NCI-H1105 (cell line): Measurements from ENCODE around the gene PIWIL4.

Source experiments
- DNase-seq: peaks from one replicate; lab custom pipeline; 2025; lab: John Stamatoyannopoulos, UW

The PIWIL4 gene

DNA sequence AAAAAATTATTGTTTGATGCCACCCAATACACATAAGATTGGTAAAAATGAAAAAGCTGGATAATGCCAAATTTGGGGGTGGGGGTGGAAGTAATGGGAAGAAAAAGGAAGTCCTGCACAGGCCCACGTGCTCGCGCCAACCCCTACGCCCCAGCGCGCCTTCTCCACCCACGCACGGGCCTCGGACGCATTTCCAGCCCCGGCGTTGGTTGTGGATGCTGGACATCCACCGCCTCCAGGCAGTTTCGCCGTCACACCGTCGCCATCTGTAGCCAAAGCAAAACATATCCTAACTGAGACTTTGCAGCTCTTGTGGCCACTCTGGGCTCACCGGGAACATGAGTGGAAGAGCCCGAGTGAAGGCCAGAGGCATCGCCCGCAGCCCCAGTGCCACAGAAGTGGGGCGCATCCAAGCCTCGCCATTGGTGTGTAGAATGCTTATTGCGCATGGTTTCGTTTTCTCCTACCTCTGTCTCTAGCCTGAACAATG is at the start of gene PIWIL4:
PIWIL4 (plus strand) TSS at position 188 of the 490 bp plus-strand sequence; CDS start at position 339, 151 bp downstream.
- DNase-seq, result no peak

DNA sequence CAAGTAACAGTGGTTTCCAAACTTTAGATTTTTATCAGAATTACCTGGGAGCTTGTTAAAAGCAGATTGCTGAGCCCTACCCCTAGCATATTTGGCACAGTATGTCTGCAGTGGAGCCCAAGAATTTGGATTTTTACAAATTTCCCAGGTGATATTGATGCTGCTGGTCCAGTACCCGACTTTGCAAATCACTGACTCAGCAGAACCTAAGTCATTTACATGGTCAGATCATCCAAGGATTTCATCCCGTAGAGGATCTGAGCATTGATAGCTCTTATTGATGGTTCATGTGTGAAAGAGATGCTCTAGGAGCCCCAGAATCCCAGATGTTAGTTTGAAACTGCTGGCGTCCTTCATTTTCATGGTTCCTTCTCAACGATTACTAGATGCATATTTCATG is 48.9 kb upstream of the PIWIL4 start:
- no peak for DNase-seq

DNA sequence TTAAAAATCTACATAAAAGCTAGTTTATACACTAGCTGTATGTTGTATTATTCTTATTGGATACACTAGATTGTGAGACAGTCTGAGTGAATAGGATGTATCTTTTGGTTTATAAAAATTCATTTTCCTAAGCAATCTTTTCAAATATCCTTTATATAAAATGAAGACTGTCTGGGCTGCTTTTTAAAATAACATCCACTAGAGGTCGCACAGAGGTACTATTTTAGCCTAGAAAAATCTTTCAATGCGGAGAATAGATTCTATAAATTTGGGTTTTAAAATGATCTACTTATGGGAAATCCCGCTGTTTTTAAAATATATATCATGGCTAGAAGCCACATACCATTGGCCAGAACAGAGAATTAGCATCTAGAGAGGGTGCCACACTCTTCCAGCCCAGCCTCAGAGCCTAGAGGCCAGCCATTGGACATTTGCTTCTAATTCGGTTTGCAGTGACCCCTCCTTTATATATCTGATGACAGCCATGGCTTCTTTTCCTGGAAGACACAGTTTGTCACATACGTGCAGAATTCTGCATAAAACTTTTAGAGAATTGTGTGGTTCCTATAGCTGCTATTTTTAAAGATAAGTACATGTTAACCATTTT is 47.6 kb upstream of the PIWIL4 start:
- no peak for DNase-seq

DNA sequence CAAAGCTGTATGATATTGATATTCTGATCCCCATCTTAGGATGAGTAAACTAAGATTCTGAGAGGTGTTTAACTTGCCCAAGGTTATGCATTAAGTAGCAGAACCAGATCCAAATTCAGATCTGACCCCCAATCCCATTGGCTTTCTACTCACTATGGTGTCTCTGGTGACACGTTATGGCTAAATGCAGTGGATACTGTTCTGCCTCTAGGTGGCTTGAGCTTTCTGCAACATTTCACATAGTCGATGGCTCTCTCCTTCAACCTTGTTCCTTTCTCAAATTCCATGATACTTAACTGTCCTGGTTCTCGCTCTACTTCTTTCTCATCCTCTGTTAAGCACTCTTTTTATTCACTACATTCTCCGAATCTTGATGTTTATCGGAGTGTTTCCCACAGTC is 45.5 kb upstream of the PIWIL4 start:
- DNase-seq, result no peak

DNA sequence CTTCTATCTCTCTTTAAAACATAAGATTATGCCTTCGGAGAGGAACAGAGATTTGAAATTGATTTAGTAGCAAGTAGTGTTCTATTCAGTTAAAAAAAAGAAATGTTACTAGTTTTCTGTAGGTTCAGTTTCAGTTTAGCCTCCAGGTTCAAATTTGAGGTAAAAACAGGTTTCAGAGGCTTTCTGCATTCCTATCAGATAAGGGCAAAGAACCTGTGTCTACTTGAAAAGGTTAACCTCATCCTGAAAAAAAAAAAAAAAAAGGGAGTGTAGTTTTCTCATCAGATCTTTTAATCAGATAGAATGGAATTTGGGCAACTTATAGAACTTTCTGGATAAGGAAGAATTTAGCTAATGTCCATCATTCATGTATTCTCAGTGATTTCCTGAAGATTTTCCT is 42.8 kb upstream of the PIWIL4 start:
- no peak for DNase-seq

DNA sequence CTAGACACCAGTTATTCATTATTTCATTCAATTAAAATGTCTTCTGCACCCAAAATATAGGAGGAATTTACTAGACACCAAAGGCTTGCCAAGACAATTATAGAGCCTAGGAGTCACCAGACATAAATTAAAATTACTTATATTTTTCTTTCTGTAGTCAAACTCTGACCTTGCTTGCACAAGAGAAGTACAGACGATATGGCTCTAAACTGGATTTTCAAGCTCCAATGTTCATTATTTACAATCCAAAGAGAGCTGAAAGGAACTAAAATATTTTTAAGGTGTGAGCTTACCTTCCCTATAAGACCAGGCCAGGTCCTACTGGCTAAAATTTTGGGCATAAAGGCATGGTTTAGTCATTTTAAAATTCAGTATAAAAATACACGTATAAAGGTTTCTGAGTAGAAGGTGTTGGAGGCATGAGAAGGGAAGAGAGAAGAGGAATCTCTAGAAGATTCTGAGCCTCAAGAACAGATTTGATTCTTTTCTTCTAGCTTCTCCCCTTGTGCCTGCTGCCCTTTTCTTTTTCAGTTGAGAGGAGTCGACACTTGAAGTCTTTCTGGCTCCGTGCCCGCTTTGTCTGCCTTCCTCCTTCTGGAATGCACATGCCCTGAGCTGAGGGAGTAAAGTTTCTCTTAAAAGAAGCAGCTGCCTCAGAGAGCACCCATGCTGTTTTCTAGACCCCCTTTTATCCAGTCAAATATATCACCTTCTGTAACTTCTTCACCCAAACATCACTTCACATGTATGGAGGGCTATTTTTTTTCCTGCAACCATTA is 41.4 kb upstream of the PIWIL4 start:
- no peak for DNase-seq

DNA sequence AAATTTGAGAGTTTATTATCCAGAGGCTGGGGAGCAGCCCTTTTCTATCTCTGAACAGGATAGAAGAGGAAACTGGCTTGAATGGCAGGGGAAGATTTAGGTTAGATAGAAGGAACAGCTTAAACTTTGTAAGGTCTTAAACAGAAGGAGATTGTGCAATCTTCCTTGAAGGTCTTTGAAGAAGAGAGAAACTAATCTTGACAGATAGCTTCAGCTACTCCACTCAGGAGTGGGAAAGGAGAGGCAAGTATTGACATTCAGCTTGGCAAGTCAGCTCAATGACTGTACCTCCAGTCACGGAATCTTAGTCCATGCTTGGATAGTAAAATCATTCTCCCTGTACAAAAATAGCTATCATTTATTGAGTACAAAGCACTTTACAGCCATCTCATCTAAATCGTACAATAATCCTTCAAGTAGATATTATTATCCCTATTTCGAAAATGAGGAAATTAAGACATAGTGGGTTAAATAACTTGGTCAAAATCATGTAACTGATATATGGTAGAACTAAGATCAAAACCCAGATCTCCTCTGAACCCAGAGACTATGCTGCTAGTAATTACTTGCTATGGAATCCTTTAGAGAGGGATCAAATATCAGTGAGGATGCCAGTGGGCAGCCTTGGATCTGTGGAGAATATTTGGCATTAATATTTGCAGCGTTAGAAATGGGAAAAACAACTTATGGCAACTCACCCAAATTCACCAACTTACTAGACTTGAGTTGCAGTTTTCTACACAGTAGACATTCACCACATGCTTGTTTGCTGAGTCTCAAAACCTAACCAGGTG is 40.3 kb upstream of the PIWIL4 start:
- no peak for DNase-seq

DNA sequence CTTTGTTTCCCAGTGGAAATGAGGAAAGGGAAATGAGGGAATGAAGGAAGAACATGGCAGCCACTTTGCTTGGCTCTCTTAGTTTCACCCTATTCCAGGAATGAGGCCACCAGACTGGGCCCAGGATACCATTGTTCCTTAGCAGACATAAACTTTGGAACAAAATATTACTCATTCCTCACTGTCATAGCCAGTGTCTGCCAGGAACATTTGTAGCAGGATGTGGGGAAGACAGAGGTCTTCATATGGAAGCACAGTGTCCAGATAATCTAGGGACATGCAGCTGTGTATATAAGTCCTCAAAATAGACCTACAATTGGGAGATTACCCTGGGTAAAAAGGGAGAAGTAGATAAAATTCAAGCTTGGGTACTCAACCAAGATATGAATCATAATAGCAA is 38.6 kb upstream of the PIWIL4 start:
- no peak for DNase-seq

DNA sequence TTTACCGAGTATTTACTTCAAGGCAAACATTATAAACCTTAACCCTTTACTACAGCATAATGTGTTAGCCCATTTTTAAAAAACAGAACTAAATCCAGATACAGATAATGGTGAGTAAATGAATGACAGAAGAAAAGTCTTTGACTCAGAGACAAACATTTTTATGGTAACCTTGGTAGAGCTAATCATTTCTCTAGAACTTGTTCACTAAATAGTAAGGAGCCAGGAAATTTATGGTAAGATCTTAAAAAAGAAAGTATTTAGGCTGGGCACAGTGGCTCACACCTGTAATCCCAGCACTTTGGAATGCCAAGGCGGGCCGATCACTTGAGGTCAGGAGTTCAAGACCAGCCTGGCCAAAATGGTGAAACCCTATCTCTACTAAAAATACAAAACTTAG is 35.0 kb upstream of the PIWIL4 start:
- no peak for DNase-seq

DNA sequence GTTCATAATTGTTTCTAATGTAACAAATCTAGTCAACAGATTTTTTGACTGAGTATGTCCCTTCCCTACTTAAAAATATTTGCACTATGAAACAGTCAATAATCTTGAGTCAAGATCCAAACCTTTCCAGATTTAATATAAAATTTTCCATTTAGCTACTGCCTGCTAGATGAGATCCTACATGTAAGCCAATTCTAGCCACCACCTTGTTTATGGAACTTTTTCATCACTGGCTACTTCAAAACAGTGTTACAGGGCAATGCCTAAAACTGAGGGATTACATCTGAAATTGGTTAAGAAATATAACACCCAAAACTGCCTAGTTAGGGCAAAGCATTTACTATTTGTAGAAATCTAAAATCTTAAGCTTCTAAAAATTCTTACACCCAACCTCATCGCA is 34.0 kb upstream of the PIWIL4 start:
- no peak for DNase-seq

DNA sequence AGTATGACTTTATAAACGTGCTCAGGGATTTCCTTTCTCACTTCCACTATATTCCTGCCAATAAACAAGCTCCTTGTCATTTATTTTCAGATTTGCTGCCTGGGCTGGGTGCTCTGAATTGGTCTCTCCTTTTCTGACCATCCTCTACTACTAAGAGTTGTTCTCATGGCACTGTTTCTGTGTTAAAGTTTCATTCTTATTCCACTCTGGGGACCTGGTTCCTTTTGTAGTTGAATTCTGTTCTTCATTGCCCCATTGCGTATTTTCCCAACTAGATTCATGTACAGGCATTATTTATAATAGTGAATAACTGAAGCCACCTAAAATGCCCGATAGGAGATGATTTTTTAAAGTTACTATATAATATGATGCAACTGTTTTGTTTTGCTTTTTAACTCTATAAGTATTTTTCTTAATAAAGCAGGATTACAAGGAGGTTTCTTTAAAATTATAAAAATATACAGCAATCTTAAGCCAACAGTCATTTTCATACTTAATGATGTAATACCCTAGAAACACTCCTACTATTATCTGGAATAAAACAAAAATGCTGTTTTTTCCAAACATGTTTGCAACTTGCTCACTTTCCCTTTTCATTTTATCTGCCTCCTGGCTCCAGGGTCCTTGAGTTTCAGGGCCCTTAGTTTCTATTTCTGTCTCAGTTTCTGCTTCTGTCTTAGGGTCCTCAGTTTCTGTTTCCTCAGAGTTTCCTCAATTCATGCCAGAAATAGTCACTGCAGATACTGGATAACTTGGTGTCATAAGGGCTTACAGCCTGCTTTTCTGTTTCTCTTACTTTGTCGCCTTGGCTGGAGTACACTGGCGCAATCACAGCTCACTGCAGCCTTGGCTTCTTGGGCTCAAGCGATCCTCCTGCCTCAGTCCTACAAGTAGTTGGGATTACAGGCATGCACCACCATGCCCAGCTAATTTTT is 33.2 kb upstream of the PIWIL4 start:
- no peak for DNase-seq

DNA sequence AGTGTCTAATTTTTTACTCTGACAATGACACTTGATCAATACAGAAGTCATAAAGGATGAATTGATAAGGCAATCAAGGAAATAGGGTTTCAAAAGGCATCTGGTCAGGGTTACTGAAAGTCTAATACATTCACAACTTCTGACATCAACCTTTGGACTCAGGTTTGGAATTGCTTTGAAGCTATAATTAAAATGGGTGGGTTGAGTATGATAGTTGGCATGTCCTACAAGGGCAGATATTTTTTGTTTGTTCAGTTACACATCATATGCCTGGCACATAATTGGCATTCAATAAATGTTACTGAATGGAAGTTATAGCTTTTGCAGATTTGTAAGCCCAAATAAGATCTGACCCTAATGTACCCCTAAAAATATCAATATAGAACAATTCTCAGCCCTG is 30.8 kb upstream of the PIWIL4 start:
- no peak for DNase-seq

DNA sequence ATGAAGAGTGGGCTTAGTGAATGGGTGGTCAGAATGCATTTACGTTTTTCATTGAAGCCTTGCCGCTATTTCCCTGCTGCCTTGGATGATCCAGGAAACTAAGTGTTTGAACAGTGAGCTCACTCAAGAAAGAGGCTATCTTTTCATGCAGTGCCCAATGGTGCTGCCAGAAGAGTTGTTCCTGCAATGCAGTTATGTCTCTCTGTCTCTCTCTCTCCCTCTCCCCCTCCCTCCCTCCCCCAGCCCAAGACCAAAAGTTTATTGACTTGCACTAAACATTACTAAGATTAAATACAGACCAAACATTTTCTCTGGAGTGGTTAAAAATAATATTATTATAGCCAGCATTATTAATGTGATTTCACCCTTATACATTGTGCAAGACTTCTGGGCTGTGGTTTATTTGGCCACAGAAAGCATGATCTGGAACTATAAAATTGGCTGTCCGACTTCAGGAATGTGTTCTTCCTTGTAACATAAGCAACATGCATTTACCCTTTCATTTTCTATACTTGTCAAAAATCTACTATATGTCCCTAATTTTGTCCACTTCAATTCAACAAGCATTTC is 30.1 kb upstream of the PIWIL4 start:
- no peak for DNase-seq

DNA sequence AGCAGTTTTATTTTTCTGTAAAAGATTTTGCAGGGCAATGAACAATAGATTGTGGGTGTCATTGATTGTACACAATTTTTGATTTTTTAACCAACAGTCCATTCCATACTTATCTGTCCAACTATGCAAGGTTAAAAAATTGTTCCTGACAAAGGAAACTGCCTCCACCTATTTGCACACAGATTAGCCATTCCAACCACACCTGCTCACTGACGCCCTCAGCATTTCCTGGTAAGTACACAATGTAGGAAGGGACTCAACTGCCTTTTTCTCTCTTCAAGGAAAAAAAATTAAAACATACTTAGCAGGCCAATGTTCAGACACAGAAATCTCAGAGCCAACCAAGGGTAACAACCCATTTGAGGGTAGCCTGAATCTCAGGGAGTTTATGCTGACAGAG is 27.7 kb upstream of the PIWIL4 start:
- DNase-seq, result no peak

DNA sequence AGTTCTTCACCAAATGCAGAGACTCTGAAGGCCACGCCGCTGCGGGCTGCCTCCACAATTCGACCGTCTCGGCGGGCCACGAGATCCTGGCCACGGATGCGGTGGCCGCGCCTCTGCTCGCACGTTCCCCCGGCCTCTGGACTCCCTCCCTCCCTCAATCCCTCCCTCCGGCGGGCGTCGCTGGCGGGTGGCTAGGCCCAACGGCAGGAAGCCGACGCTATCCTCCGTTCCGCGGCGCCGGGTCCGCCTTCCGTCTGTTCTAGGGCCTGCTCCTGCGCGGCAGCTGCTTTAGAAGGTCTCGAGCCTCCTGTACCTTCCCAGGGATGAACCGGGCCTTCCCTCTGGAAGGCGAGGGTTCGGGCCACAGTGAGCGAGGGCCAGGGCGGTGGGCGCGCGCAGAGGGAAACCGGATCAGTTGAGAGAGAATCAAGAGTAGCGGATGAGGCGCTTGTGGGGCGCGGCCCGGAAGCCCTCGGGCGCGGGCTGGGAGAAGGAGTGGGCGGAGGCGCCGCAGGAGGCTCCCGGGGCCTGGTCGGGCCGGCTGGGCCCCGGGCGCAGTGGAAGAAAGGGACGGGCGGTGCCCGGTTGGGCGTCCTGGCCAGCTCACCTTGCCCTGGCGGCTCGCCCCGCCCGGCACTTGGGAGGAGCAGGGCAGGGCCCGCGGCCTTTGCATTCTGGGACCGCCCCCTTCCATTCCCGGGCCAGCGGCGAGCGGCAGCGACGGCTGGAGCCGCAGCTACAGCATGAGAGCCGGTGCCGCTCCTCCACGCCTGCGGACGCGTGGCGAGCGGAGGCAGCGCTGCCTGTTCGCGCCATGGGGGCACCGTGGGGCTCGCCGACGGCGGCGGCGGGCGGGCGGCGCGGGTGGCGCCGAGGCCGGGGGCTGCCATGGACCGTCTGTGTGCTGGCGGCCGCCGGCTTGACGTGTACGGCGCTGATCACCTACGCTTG is 23.2 kb upstream of the PIWIL4 start, which contains the start of gene FUT4:
FUT4 (plus strand) TSS at position 227 of the 951 bp plus-strand sequence; CDS start at position 440, 213 bp downstream.
- DNase-seq, result peak; percentile 47

DNA sequence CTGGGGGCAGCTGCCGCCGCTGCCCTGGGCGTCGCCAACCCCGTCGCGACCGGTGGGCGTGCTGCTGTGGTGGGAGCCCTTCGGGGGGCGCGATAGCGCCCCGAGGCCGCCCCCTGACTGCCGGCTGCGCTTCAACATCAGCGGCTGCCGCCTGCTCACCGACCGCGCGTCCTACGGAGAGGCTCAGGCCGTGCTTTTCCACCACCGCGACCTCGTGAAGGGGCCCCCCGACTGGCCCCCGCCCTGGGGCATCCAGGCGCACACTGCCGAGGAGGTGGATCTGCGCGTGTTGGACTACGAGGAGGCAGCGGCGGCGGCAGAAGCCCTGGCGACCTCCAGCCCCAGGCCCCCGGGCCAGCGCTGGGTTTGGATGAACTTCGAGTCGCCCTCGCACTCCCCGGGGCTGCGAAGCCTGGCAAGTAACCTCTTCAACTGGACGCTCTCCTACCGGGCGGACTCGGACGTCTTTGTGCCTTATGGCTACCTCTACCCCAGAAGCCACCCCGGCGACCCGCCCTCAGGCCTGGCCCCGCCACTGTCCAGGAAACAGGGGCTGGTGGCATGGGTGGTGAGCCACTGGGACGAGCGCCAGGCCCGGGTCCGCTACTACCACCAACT is 22.4 kb upstream of the PIWIL4 start:
- DNase-seq, result no peak

DNA sequence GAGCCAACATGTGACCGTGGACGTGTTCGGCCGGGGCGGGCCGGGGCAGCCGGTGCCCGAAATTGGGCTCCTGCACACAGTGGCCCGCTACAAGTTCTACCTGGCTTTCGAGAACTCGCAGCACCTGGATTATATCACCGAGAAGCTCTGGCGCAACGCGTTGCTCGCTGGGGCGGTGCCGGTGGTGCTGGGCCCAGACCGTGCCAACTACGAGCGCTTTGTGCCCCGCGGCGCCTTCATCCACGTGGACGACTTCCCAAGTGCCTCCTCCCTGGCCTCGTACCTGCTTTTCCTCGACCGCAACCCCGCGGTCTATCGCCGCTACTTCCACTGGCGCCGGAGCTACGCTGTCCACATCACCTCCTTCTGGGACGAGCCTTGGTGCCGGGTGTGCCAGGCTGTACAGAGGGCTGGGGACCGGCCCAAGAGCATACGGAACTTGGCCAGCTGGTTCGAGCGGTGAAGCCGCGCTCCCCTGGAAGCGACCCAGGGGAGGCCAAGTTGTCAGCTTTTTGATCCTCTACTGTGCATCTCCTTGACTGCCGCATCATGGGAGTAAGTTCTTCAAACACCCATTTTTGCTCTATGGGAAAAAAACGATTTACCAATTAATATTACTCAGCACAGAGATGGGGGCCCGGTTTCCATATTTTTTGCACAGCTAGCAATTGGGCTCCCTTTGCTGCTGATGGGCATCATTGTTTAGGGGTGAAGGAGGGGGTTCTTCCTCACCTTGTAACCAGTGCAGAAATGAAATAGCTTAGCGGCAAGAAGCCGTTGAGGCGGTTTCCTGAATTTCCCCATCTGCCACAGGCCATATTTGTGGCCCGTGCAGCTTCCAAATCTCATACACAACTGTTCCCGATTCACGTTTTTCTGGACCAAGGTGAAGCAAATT is 21.7 kb upstream of the PIWIL4 start:
- DNase-seq, result no peak

DNA sequence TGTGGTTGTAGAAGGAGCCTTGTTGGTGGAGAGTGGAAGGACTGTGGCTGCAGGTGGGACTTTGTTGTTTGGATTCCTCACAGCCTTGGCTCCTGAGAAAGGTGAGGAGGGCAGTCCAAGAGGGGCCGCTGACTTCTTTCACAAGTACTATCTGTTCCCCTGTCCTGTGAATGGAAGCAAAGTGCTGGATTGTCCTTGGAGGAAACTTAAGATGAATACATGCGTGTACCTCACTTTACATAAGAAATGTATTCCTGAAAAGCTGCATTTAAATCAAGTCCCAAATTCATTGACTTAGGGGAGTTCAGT is 21.1 kb upstream of the PIWIL4 start:
- DNase-seq, result no peak

DNA sequence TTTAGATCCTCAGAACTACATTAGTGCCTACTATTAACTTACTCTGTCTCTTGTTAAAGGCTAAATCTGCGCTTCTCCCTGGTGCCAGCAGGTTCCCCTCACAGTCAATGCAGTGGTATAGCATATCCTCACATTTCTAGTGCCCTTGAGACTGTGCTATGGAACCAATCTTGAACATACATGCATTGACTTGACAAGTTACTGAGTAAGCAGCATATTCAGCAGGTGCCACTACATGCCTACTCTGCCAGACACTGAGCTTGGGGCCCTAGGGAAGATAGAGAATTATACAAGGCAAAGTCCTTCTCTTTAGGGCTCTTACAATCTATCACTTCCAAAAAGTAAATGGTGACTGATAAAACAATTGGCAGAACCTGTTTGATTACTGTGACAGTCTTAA is 20.3 kb upstream of the PIWIL4 start:
- DNase-seq, result no peak
